Activated CD8-positive, alpha-beta memory T cell treated with anti-CD3 and anti-CD28 coated beads for 48 hours (primary cell): ENCODE data around the gene RPS19BP1.
"Not testable (repeated sequence)": the region's sequence is repeated elsewhere in the genome, so short reads cannot be mapped to it uniquely, and the experiment has no call there.

Source experiments
- DNase-seq, 3 experiments: peaks; one replicate each; pipeline ENCODE4 v3.0.0-alpha.2; 2020; ENCODE audit warnings: low read depth in 2 of 3, low spot score in 2 of 3

The RPS19BP1 gene

DNA sequence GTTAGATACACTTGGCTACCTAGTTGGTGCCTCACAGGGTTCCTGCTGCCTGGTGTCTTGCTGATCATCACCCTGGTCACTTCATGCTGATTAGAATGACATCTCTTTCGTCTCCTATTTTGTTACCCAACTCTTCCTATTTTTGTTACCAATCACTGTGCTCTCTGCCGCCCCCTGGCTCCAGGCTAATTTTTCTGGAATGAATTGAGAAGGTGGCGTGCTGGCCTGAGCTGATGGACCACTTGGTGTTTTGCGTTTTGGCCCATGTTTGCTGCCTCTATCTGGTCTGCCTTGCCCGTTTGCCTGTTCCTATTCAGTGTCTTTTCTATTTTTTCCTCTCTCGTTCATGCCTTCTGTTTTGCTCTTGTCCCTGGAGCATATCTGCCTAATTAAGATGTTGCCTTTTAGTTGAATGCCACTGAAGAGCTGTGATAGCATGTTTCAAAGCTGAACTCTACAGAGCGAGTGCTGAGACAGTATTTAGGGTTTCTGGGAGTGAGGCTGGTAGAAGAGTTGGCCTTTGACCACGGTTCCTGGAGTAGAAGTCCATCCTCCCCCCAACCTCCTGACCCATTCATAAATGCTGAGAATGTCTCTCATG lies 18.1 kb downstream of the RPS19BP1 start:
- DNase-seq: no peak

DNA sequence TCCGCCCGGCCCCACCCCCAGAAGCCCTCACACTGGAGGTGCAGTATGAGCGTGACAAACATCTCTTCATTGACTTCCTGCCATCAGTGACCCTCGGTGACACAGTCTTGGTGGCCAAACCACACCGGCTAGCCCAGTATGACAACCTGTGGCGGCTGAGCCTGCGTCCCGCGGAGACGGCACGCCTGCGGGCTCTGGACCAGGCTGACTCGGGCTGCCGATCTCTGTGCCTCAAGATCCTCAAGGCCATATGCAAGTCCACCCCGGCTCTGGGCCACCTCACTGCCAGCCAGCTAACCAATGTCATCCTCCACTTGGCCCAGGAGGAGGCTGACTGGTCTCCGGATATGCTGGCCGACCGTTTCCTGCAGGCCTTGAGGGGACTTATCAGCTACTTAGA lies 18.8 kb downstream of the RPS19BP1 start:
- no peak for DNase-seq

- no peak for DNase-seq
Measured at GRCh38 chr22:39512026-39512425, 20.5 kb downstream of the RPS19BP1 start.

DNA sequence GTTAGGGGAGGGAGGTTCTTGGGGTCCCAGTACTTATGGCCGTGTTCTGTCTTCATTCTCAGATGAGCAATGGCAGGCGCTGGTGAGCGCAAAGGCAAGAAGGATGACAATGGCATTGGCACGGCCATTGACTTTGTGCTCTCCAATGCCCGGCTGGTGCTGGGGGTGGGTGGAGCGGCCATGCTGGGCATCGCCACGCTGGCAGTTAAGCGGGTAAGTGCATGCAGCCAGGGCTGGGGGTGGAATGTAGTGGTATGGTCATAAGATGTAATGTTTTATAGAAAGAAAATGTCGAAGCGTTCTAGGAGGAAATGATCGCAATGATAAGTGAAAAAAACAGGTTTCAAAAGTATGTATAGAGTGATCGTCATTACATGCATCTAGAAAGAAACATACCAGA lies 21.3 kb downstream of the RPS19BP1 start:
- no peak for DNase-seq

- DNase-seq: no peak
Measured at GRCh38 chr22:39510529-39511149, 21.9 kb downstream of the RPS19BP1 start.

GRCh38 chr22:39508393-39508792 lies 24.2 kb downstream of the RPS19BP1 start:
- no peak for DNase-seq

DNA sequence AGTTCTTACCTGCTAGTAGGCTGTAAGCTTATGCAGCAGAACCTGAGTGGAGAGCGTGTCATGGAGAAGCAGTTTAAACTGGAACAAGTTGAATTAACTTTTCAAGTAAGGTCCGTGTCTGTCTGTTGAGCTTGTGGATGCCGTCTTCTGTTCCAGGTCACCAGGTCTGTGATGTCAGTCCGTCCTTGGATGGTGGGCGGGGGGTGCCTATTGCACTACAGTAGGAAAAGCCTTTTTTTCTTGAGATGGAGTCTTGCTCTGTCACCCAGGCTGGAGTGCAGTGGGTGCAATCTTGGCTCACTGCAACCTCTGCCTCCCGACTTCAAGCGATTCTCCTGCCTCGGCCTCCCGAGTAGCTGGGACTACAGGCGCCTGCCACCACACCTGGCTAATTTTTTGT lies 25.5 kb downstream of the RPS19BP1 start:
- DNase-seq: not testable (repeated sequence)

- no peak for DNase-seq
Measured at GRCh38 chr22:39504071-39504470, 28.5 kb downstream of the RPS19BP1 start.

DNA sequence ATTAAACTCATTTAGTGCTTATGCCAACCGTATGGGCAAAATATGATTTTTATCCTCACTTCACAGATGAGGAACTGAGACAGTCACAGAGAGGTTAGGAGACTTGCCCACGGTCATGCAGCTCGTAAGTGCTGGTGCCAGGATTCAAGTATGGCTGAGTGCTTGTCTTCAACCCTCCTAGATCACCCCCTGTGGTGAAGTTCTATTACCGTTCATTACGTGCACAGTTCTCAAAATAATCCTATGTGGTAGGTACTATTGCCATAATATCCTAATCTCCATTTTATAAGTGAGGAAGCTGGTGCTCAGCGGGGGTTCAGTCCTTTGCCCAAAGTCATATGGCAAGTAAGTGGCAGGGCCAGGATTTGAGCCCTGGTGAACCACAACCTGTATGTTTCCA lies 28.9 kb downstream of the RPS19BP1 start:
- no peak for DNase-seq

GRCh38 chr22:39502789-39503409 lies 29.6 kb downstream of the RPS19BP1 start:
- no peak for DNase-seq

GRCh38 chr22:39502109-39502788 lies 30.3 kb downstream of the RPS19BP1 start, which contains the start of gene MIEF1:
TSS of gene MIEF1 (plus strand) at chr22:39502290. CDS start at chr22:39511295, 9,005 bp downstream.
- DNase-seq: peak; percentile 85 to 88 (median 87)

DNA sequence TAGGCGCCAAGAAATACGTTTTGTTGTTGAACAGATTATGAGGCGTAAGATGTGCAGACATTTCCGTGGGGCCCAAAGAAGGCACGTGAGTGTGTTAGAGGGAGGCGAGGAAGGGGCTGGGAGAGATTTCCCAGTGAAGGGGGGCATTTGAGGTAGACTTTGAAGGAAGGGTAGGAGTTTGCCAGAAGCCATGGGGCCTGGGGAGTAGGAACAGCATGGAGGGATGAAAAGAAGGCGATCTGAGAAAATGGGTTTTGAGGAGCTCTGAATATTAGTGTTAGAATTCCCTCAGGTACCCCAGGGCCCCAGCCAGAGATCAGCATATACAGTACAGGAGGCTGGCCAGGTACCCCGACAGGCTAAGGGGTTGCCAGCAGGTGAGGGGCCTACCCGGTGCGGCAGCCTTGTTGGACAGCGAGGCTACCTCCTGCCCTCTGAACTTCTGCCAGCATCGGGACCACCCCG lies 30.9 kb downstream of the RPS19BP1 start:
- no peak for DNase-seq

- no peak for DNase-seq
Measured at GRCh38 chr22:39500101-39500500, 32.4 kb downstream of the RPS19BP1 start.

GRCh38 chr22:39498802-39499201 lies 33.7 kb downstream of the RPS19BP1 start:
- DNase-seq: no peak

DNA sequence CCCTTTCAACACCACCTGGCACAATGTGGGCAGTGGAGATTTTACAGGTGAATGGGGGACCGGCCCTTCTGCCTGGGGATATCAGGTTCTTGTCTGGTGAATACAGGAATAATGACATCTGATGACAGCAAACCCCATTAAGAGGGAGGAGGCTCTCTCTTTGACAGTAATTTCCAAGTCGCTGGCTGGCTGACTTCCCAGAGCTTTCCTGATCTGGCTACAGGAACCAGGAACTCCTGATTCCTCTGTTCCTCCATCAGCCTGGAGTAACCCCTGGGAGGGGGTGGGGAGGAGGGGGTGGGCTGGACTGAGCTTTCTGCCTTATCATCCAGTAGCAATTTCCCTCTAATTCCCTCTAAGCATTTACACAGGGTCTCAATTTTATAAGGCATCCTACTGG lies 34.2 kb downstream of the RPS19BP1 start:
- DNase-seq: no peak

- DNase-seq: no peak
Measured at GRCh38 chr22:39497429-39497828, 35.1 kb downstream of the RPS19BP1 start.

DNA sequence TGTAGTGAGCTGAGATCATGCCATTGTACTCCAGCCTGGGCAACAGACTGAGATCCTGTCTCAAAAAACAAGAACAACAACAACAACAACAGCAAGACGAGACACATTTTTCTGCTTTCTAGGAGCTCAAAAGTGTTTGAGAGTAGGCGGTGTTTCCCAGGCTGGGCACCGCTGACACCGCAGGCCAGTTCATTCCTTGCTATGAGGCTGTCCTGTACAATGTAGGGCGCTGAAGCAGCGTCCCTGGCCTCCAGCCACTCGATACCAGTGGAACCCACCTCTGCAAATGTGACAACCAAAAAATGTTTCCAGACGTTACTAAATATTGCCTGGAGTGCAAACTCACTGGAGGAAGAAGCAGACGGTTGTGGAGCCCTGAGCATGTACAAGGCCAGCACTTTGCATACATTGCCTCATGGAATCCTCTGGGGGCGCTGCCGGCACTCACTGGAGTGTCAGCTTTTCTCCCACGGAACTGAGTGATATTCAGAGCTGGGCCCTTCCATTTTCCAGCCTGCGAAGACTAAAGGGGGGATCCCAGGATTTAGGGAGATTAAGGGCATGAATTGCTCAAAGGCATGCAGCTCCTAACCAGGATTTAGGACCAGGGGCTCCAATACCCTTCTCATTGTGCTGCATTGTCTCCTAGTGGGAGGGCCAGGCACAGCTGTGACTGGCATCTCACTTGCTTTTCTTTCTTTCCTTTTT lies 36.3 kb downstream of the RPS19BP1 start:
- DNase-seq: peak in 1 of 3 experiments; percentile 36

DNA sequence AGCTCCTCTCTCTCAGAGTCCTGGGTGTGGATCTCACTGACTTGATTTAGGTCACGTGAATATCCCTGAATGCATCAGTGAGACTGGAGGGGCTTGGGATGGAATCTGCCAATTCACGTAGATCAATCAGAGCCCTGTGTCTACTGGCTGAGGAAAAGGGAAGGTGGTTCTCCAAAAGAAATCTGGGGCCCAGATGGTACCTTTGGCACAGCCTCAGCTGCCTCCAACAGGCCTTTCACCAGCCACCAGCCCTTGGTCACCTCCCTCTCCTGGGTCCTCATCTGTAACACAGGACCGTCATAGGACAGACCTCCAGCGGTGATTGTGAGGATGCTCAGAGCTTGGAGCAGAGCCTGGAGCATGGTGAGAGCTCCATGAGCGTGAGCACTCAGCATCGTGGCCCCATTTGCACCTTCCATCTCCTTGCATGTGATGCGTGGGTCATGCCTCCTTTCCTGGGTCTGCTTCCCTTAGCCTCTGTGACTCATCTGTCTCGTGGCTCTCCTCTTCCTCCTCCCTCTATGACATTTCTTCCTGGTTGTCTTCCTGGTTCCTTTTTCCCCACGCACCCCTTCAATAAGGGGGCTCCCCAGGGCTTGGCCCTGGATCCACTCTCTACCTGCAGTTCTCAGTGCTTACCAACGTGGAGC lies 38.0 kb downstream of the RPS19BP1 start:
- DNase-seq: no peak

- no peak for DNase-seq
Measured at GRCh38 chr22:39493759-39494158, 38.8 kb downstream of the RPS19BP1 start.

DNA sequence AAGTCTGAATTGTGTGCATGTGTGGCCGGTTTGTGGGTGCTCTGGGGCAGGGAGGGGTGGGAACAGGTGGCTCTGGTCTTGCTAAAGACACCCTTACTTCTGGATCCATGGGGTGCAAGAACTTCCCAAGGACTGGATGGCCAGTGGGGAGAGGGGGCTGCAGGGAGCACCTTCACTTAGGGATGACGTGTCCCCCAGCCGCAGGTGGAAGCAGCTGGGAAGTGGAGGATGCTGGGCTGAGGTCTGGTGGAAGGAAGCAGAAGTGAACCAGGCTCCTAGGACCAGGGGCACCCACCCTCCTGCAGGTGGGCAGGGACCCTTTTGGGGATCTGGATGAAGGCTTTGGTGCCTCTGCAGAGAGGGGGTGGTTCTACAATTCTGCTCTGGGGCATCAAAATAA lies 40.4 kb downstream of the RPS19BP1 start:
- no peak for DNase-seq

DNA sequence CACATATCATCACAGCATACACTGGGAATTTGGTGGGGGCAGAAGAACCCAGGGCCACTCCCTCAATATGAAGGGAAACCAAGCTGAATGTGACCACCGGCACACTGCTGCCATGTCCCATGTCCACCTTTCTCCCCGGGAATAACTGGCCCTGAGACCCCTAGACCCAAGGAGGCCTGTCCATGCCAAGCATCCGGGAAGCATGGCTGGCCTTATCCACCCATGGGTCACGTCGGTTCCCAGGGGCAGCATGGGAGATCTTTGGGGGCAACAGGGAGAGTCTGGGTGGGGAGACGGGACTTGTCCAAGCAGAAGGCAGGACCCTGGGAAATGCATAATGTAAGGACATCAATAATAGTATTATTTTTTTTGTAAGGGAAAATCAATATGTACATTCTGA lies 40.9 kb downstream of the RPS19BP1 start:
- no peak for DNase-seq
